PC-9 (cell line): ENCODE data around the gene PRAF2.

Source experiments
- EZH2 ChIP-seq: fragments of 200-600 bp; sonication (generic); IDR thresholded peaks from 2 replicates; pipeline ENCODE4 v1.8.0; 2017; ENCODE audit warnings: antibody characterized with exemption, low read depth
- TF ChIP-seq, protein P1 (sequence below): fragments of 200-600 bp; sonication (generic); conservative IDR thresholded peaks from 2 replicates; pipeline ENCODE4 v1.6.1; 2017; ENCODE audit warnings: mixed run types, antibody characterized with exemption, mild to moderate bottlenecking, moderate library complexity

- TF ChIP-seq, protein P1, sequence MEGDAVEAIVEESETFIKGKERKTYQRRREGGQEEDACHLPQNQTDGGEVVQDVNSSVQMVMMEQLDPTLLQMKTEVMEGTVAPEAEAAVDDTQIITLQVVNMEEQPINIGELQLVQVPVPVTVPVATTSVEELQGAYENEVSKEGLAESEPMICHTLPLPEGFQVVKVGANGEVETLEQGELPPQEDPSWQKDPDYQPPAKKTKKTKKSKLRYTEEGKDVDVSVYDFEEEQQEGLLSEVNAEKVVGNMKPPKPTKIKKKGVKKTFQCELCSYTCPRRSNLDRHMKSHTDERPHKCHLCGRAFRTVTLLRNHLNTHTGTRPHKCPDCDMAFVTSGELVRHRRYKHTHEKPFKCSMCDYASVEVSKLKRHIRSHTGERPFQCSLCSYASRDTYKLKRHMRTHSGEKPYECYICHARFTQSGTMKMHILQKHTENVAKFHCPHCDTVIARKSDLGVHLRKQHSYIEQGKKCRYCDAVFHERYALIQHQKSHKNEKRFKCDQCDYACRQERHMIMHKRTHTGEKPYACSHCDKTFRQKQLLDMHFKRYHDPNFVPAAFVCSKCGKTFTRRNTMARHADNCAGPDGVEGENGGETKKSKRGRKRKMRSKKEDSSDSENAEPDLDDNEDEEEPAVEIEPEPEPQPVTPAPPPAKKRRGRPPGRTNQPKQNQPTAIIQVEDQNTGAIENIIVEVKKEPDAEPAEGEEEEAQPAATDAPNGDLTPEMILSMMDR, result no peak
- TF ChIP-seq EZH2, result no peak
Measured at GRCh38 chrX:49069038-49069437, 4.8 kb downstream of the PRAF2 start.
